Measurements from ENCODE around the gene SMIM45.

DNA sequence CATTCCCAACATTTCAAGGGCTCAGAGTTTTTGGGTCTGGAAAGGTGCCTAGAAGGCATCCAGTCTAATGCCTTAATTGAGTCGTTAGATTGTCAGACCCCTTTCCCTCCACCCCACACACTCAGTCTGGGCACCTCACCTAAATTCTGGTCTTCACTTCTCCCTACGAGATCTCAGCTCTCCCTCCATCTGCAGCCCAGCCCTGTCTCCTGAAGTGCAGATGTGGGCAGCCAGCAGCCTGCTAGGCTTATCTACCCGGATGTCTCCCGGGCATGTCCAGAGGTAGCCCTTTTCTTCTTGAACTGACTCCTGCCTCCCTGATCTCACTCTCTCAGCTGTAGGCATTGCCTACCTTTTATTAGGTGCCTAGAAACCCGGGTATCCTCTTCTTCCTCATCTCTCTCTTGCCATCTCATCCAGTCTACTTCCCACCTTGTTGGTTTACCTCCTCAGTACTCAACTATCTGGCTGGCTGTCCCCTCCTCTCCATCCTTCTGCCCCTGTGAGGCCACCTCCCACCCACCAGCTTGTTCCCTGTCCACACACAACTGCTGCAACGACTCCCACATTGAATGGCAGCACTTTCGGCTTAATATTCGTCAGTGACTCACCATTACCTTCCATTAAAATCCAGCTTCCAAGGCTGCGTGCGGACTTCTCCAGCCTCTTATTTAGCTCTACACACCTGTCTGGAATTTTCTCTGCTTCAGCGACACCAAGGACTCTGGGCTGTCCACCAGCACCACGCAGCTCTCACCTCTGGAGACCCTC, 23.5 kb downstream of the SMIM45 start:
- TF ChIP-seq, protein P1, sequence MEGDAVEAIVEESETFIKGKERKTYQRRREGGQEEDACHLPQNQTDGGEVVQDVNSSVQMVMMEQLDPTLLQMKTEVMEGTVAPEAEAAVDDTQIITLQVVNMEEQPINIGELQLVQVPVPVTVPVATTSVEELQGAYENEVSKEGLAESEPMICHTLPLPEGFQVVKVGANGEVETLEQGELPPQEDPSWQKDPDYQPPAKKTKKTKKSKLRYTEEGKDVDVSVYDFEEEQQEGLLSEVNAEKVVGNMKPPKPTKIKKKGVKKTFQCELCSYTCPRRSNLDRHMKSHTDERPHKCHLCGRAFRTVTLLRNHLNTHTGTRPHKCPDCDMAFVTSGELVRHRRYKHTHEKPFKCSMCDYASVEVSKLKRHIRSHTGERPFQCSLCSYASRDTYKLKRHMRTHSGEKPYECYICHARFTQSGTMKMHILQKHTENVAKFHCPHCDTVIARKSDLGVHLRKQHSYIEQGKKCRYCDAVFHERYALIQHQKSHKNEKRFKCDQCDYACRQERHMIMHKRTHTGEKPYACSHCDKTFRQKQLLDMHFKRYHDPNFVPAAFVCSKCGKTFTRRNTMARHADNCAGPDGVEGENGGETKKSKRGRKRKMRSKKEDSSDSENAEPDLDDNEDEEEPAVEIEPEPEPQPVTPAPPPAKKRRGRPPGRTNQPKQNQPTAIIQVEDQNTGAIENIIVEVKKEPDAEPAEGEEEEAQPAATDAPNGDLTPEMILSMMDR (IDR thresholded peaks at IDR 0.05), result no peak
- no peak for TF ChIP-seq POLR2A (IDR thresholded peaks at IDR 0.05)
- TF ChIP-seq POLR2AphosphoS5 (IDR thresholded peaks at IDR 0.05), result no peak
- no peak for TF ChIP-seq EP300 (IDR thresholded peaks at IDR 0.05)

Data from suprapubic skin (tissue), 4 donors.